ENCODE results near the gene RPS6KB1.

DNA sequence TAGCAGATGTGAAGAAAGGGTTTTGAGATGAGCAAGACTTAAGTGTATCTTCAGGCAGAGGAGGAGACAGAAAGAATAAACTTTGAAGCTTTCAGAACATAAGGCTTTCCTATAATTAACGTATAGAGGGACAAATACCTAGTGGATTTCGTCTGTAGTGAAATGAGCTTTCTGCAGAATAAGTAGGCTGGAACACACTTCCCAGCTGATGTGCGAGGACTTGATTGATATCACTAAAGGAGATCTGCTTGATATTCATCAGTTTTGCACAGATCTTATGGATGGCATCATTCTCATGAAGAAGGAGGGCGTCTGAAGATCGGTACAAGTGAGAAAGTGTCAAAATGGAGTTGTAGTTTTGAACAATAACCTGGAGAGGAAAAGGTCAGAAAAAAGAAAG lies 15.0 kb upstream of the RPS6KB1 start:
- TF ChIP-seq, protein P1, sequence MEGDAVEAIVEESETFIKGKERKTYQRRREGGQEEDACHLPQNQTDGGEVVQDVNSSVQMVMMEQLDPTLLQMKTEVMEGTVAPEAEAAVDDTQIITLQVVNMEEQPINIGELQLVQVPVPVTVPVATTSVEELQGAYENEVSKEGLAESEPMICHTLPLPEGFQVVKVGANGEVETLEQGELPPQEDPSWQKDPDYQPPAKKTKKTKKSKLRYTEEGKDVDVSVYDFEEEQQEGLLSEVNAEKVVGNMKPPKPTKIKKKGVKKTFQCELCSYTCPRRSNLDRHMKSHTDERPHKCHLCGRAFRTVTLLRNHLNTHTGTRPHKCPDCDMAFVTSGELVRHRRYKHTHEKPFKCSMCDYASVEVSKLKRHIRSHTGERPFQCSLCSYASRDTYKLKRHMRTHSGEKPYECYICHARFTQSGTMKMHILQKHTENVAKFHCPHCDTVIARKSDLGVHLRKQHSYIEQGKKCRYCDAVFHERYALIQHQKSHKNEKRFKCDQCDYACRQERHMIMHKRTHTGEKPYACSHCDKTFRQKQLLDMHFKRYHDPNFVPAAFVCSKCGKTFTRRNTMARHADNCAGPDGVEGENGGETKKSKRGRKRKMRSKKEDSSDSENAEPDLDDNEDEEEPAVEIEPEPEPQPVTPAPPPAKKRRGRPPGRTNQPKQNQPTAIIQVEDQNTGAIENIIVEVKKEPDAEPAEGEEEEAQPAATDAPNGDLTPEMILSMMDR (IDR thresholded peaks at IDR 0.05), result no peak
- TF ChIP-seq POLR2A (IDR thresholded peaks at IDR 0.05), result no peak
